NCI-H2107 (cell line): ENCODE measurements around the gene FUT1.
A peak's percentile ranks its signal among the peaks of the same experiment; 100 is the strongest.
"Not testable (repeated sequence)": the region's sequence is repeated elsewhere in the genome, so short reads cannot be mapped to it uniquely, and the experiment has no call there.

Source experiments
- DNase-seq: peaks from one replicate; lab custom pipeline; 2025; lab: John Stamatoyannopoulos, UW

The FUT1 gene

GRCh38 chr19:48718106-48718505, 34.3 kb downstream of the FUT1 start:
- not testable (repeated sequence) for DNase-seq

GRCh38 chr19:48716562-48717291, 35.7 kb downstream of the FUT1 start:
- DNase-seq, result no peak

- DNase-seq, result no peak
Measured at GRCh38 chr19:48715681-48716171, 36.7 kb downstream of the FUT1 start.

- DNase-seq, result no peak
Measured at GRCh38 chr19:48714759-48715675, 37.4 kb downstream of the FUT1 start.

GRCh38 chr19:48713864-48714755, 38.3 kb downstream of the FUT1 start:
- peak; percentile 97 for DNase-seq

GRCh38 chr19:48713041-48713863, 39.2 kb downstream of the FUT1 start:
- DNase-seq, result no peak

GRCh38 chr19:48711106-48711662, 41.3 kb downstream of the FUT1 start:
- no peak for DNase-seq

- DNase-seq, result no peak
Measured at GRCh38 chr19:48708471-48708870, 44.0 kb downstream of the FUT1 start.

GRCh38 chr19:48705431-48705830, 47.0 kb downstream of the FUT1 start:
- no peak for DNase-seq

- DNase-seq, result no peak
Measured at GRCh38 chr19:48703316-48703715, 49.1 kb downstream of the FUT1 start.

- DNase-seq, result no peak
Measured at GRCh38 chr19:48702701-48703100, 49.7 kb downstream of the FUT1 start.

- no peak for DNase-seq
Measured at GRCh38 chr19:48698046-48698445, 54.4 kb downstream of the FUT1 start.
